Measurements from ENCODE around the gene KCTD20. TPM values are rescaled to one million over a fixed set of nuclear protein-coding genes. Genes with fewer than 3 reads are reported as not detected.

Gene KCTD20
- total RNA-seq, 1 experiment from 2014 or later = 41.6 TPM

DNA sequence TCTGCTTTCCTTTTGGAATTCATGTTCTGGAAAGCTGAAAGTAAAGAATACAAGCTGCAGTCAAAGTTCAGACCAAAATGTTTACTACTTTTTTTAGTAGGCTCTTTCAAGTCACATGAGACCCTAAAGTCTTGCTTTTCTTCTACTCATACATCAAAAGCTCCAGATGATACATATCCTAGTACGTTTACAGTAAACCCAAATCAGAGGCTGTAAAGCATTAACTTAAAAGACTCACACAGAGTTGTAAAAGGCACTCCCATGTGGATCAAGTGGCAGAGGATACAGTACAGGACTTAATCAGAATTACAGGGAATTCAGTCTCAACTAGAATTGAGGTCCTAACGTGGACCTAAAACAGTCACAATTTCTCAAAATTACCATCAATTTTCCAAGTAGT is 63.8 kb downstream of the KCTD20 start:
- H3K4me3 ChIP-seq (ENCODE audit: low read depth in 2 of 2, low read length in 2 of 2) = no peak overlapping the region
- CTCF ChIA-PET = no interaction called here
- no peaks in the 10 kb centered on the region for H3K9me3 ChIP-seq (ENCODE audit: control insufficient read depth, insufficient read depth, low read depth, low read length)
- DNase-seq (ENCODE audit: low read depth, low spot score) (no peak), ATAC-seq (no peak)
- no TSS peak for BruUV-seq (replicated peaks)
- no peak overlapping the region for H3K27ac ChIP-seq (ENCODE audit: low read length)
- POLR2A ChIA-PET = interaction anchor here (0.6 kb wide), 1 partner anchor 66 kb away, joined by 3 read pairs; no protein-coding TSS in a partner anchor
- no peaks in the 10 kb centered on the region for H3K27me3 ChIP-seq (ENCODE audit: control insufficient read depth, insufficient read depth, low read length)
- intact Hi-C loops (cut with micrococcal nuclease; ENCODE audit: unreplicated experiment) = no loop called here
- in situ Hi-C loops (cut with HindIII; ENCODE audit: low pct_unique_long_range_greater_than_20kb, low sequenced_read_pairs) = no loop called here
- TF ChIP-seq, protein P1, sequence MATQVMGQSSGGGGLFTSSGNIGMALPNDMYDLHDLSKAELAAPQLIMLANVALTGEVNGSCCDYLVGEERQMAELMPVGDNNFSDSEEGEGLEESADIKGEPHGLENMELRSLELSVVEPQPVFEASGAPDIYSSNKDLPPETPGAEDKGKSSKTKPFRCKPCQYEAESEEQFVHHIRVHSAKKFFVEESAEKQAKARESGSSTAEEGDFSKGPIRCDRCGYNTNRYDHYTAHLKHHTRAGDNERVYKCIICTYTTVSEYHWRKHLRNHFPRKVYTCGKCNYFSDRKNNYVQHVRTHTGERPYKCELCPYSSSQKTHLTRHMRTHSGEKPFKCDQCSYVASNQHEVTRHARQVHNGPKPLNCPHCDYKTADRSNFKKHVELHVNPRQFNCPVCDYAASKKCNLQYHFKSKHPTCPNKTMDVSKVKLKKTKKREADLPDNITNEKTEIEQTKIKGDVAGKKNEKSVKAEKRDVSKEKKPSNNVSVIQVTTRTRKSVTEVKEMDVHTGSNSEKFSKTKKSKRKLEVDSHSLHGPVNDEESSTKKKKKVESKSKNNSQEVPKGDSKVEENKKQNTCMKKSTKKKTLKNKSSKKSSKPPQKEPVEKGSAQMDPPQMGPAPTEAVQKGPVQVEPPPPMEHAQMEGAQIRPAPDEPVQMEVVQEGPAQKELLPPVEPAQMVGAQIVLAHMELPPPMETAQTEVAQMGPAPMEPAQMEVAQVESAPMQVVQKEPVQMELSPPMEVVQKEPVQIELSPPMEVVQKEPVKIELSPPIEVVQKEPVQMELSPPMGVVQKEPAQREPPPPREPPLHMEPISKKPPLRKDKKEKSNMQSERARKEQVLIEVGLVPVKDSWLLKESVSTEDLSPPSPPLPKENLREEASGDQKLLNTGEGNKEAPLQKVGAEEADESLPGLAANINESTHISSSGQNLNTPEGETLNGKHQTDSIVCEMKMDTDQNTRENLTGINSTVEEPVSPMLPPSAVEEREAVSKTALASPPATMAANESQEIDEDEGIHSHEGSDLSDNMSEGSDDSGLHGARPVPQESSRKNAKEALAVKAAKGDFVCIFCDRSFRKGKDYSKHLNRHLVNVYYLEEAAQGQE (IDR thresholded peaks at IDR 0.05; ENCODE audit: insufficient read depth in 1 of 2, low read depth in 2 of 2, low read length in 1 of 2) = no peak
- TF ChIP-seq POLR2AphosphoS5 (IDR thresholded peaks at IDR 0.05; ENCODE audit: low read depth, low read length) = no peak
- TF ChIP-seq, protein P2, sequence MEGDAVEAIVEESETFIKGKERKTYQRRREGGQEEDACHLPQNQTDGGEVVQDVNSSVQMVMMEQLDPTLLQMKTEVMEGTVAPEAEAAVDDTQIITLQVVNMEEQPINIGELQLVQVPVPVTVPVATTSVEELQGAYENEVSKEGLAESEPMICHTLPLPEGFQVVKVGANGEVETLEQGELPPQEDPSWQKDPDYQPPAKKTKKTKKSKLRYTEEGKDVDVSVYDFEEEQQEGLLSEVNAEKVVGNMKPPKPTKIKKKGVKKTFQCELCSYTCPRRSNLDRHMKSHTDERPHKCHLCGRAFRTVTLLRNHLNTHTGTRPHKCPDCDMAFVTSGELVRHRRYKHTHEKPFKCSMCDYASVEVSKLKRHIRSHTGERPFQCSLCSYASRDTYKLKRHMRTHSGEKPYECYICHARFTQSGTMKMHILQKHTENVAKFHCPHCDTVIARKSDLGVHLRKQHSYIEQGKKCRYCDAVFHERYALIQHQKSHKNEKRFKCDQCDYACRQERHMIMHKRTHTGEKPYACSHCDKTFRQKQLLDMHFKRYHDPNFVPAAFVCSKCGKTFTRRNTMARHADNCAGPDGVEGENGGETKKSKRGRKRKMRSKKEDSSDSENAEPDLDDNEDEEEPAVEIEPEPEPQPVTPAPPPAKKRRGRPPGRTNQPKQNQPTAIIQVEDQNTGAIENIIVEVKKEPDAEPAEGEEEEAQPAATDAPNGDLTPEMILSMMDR (IDR thresholded peaks at IDR 0.05) = no peak
- TF ChIP-seq SIN3A (IDR thresholded peaks at IDR 0.05; ENCODE audit: borderline replicate concordance, insufficient read depth, low read depth, low read length) = no peak
- TF ChIP-seq TCF7L2 (IDR thresholded peaks at IDR 0.05; ENCODE audit: low read depth, low read length) = no peak
- H3K36me3 ChIP-seq (ENCODE audit: control insufficient read depth, insufficient read depth, low read length) = peaks cover 4% of the 10 kb centered on the region; the same call in 1 of the 2 replicates
- no peaks in the 10 kb centered on the region for H3K4me1 ChIP-seq (ENCODE audit: control insufficient read depth, insufficient read depth, low read length)

DNA sequence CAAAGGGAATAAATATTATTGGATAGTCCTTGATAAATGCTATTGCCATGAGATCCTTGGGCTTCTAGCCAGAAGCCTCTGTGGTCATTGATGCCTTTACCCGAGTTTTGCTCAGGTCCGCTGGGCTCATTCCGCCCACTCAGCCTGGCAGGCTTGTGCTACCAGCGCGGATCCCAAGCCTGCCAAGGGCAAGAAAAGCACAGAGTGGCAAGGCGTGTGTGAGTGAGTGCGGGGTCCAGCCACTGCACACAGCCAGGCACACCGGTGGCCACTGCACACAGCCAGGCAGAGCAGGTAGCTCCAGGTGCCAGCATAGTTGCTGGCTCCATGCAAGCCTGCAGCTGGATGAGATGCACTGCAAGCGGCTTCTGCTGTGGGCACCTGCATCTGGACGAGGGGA is 65.7 kb downstream of the KCTD20 start:
- ATAC-seq = no peak
- ChIA-PET POLR2A (no interaction called here), CTCF (no interaction called here)
- Histone ChIP-seq H3K27me3 (ENCODE audit: control insufficient read depth, insufficient read depth, low read length) (no peaks in the 10 kb centered on the region), H3K4me3 (ENCODE audit: low read depth in 2 of 2, low read length in 2 of 2) (no peak overlapping the region), H3K36me3 (ENCODE audit: control insufficient read depth, insufficient read depth, low read length) (peaks cover 4% of the 10 kb centered on the region; the same call in 1 of the 2 replicates), H3K27ac (ENCODE audit: low read length) (no peak overlapping the region), H3K9me3 (ENCODE audit: control insufficient read depth, insufficient read depth, low read depth, low read length) (no peaks in the 10 kb centered on the region), H3K4me1 (ENCODE audit: control insufficient read depth, insufficient read depth, low read length) (no peaks in the 10 kb centered on the region)
- DNase-seq (ENCODE audit: low read depth, low spot score) = no peak
- intact Hi-C loops (cut with micrococcal nuclease; ENCODE audit: unreplicated experiment) (no loop called here), in situ Hi-C loops (cut with HindIII; ENCODE audit: low pct_unique_long_range_greater_than_20kb, low sequenced_read_pairs) (no loop called here)
- no TSS peak for BruUV-seq (replicated peaks)
- TF ChIP-seq, protein P1 (IDR thresholded peaks at IDR 0.05; ENCODE audit: insufficient read depth in 1 of 2, low read depth in 2 of 2, low read length in 1 of 2) = no peak

Data from Panc1 (cell line).